Hypothalamus (tissue), 51 donors: ENCODE measurements around the gene PDIK1L.
"Not testable (repeated sequence)": the region's sequence is repeated elsewhere in the genome, so short reads cannot be mapped to it uniquely, and the experiment has no call there.

Experiments
- DNase-seq, 51 donors: peaks; one replicate each; lab custom pipeline; 2025; lab: John Stamatoyannopoulos, UW

PDIK1L gene

GRCh38 chr1:26084844-26085243, 26.8 kb upstream of the PDIK1L start:
- DNase-seq = no peak

DNA sequence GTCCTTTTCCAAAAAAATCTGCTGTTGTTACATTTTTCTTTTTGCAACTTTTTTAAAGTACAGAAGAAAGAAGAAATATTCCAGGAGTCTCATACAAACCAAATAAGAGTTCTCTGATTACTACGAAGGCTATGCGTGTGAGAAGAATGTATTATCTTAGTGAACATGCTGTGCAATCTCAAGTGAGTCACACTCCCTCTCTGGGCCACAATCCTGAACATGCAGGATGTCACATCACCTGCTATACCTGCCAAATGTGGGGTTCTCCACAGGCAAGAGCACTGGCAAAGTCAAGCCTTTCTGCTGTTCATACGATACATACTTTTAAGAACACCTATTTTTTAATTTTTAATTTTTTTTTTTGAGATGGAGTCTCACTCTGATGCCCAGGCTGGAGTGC, 22.5 kb upstream of the PDIK1L start:
- no peak for DNase-seq

DNA sequence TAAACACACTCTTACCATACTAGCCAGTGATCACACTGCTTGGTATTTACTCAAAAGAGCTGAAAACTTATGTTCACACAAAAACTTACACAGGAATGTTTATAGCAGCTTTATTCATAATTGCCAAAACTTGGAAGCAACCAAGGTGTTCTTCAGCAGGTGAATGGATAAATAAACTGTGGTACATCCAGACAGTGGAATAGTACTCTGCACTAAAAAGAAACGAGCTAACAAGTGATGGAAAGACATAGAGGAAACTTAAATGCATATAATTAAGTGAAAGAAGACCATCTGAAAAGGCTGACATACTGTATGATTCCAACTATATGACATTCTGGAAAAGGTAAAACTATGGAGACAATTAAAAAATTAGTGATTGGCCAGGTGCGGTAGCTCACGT, 20.7 kb upstream of the PDIK1L start:
- DNase-seq = no peak

DNA sequence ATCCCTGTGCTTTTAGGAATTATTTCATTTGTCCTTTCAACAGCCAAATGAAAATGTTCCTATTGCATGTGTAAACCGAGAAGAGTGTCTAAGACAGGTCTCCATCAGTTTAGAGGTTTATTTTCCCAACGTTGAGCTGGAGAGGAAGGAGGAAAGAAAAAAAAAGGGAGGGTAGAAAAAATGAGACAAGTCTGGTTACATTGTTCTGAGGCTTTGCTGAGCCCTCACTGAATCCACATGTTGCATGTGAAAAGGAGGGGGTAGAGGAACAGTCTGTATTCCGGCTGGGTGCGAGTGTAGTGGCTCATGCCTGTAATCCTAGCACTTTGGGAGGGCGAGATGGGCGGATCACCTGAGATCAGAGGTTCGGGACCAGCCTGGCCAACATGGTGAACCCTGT, 19.2 kb upstream of the PDIK1L start:
- no peak for DNase-seq

DNA sequence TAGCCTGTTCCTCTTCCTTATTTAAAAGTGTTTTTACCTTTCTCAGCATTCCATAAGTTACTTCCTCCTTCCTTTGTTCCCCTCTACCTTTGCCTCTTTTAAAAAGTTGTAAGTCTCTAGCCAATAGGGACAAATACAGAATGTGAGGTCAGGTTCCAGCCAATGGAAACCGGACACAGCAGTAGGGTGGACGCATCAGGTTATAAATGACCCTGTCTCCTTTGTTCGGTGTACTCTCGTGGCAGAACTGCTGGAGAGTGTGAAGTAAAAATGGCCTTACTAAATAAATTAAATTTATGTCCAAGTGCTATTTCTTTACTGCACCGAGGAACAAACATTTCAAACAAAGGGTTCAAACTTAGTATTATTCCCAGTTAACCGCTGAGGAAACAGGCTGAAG, 18.1 kb upstream of the PDIK1L start:
- not testable (repeated sequence) for DNase-seq

DNA sequence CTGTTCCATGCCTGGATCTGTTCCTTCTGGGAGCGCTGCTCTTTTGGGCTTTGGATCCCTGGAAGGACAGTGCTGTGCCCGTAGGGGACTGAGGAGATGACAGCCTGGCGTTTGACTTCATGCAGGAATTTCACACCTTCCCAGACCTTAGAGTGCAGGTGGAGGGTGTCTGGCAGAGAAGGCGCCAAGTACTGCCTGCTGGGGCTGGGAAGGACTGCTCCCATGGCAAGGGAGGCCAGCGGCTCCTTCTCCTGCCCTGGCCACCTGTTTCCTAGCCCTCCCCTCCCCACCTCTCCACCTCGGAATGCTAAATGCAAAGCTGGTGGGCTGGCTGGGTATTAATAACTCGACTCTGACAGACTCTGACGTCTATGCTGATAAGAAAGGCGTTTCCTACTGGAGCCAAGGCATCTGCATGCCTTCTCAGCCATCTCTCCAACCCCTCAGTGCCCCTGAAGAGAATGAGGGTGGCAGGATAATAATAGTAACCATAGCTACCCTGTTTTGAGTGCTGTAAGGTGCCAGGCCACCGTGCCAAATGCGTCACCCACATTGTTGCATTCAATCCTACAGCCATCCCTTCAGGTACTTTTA, 17.5 kb upstream of the PDIK1L start:
- DNase-seq = no peak

DNA sequence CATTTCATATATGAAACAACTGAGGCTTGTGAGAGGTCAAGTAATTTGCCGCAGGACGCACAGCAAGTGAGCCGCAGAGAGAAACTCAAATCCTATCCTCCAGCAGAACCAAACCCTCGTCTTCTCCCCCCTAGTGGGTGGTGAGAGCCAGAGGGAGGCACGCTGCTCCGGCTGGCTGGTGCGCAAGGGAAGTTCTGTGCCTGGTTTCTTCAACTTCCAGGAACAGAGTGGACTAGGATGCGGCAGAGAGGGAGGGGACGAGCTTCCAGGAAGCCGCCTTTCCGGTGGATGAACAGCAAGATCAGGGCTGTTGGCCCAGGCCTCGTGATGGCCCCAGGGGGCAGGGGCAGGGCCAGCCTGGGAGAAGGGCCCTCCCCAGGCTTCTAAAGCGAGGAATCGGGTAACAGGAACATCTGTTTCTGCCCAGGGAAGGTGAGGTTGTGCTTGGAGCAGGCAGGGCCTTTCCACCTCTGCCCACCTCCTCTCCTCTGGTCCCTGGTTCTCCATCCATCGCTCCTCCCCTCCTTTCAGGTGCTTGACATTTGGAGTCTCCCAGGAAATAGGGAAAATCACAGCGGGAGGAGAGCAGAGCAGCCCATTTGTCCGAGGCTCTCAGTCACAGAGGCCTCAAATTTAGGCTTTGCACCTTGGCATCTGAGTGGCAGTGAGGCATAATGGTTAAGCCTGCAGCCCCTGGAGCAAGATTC, 16.8 kb upstream of the PDIK1L start:
- DNase-seq = peak in 10 of 51 donors; percentile 1 to 18 (median 8)

- peak in 12 of 51 donors; percentile 9 to 58 (median 30) for DNase-seq
Measured at GRCh38 chr1:26096471-26096870, 15.2 kb upstream of the PDIK1L start.

DNA sequence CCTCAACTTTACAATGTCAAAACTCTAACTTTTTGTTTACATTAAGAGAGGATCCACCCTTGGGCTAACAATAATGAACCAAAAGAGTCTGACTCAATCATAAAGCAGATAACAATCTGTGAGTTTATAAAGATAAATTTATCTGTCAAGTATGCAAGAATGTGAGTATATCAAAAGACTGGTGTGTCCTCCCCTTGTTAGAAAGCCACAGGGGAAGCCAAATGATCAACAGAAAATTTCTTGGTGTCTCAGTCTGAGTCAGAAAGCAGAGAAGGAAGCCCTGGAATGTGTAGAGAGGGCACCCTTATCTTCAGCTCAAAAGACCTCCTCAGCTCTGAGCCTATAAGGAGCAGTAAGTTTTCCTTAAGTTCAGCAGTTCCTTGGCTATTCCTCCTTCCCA, 13.9 kb upstream of the PDIK1L start:
- no peak for DNase-seq

DNA sequence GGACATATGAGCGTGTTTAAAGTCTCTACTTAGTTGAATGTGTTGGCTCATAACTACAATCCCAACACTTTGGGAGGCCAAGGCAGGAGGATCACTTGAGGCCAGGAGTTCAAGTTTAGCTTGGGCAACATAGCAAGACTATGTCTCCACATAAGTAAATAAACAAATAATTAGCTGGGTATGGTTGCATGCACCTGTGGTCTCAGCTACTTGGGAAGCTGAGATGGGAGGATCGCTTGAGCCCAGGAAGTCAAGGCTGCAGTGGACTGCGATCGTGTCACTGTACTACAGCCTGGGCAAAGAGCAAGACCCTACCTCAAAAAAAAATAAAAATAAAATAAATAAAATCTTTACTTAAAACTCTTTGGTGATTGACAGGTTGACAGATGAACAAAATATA, 13.0 kb upstream of the PDIK1L start:
- no peak for DNase-seq

DNA sequence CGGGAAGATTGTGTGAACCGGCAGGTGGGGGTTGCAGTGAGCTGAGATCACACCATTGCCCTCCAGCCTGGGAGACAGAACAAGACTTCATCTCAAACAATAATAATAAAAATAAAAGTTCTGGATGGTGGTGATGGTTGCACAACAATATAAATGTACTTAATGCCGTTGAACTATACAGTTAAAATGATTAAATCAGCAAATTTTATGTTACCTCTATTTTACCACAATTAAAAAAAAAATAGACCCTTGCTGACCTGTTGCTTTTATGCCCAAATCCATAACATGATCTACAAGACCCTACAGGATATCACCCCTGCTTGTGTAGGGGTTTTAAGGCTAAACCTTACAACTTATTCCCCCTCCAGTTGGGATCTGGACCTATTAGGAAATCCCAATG, 11.8 kb upstream of the PDIK1L start:
- DNase-seq = no peak

DNA sequence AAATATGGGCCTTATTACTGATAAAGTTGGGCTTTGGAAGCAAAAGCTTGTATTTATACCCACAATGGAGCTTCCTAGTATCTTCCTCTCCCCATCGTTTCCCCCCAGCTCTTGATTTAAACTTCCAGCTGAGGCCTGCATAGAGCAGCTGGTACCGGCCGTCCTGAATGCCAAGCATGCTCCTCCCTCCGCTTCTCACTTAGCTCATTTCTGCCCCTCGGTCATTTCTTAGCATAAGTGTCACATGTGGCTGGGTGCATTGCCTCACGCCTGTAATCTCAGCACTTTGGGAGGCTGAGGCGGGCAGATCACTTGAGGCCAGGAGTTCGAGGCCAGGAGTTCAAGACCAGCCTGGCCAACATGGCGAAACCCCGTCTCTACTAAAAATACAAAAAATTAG, 11.4 kb upstream of the PDIK1L start:
- not testable (repeated sequence) for DNase-seq

GRCh38 chr1:26102119-26102518, 9.5 kb upstream of the PDIK1L start:
- DNase-seq = no peak

DNA sequence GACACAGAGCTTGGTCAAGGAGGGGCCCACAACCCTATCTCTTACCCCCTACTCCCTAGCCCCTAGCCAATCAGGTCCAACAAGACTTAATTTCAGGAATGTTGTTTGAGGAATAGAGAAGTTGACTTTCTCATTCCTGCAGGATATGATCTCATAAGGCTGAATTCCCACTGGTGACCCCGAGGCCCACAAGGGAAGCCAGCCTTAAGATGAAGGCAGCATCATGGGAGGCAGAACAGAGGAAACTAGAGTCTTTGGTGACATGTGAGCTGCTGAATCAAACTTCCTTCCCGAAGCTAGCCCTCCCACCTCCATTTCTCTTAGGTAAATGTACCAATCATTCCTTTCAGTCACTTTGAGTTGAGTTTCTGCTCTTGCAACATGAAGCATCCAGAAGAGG, 9.1 kb upstream of the PDIK1L start:
- no peak for DNase-seq

- DNase-seq = not testable (repeated sequence)
Measured at GRCh38 chr1:26105226-26105548, 6.4 kb upstream of the PDIK1L start.

DNA sequence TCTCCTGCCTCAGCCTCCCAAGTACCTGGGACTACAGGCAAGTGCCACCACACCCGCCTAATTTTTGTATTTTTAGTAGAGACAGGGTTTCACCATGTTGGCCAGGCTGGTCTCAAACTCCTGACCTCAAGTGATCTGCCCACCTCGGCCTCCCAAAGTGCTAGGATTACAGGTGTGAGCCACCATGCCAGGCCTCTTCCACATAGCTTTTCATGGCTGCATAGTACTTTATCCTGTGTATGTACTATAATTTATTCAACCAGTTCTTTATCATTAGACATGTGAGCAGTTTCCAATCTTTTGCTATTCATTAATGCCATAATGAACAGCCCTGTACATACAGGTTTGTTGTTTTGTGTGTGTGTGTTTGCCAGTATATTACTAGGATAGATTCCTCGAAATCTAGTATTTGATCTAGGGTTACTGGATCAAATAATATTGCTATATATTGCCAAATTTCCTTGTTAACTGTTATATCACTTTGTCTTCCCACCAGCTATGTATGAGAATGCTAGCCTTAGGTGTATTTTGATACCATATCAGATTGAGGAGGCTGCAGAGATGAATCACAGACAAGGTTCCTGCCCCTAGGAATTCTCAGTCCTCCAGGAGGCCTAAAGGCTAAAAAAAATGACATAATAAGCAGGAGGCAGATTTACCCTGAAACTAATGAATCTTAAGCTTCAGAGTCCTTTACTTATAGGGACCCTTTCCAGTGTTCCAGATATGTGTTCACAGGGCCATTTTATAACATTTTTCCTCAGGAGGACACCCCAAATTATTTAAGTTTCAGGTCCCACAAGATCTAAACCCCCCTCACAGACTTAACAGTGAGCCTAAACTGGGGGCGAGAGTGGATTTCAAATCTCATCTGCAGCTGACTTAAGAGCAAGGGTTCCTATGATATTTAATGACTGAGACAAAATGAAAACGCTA, 2.1 kb upstream of the PDIK1L start:
- DNase-seq = no peak

DNA sequence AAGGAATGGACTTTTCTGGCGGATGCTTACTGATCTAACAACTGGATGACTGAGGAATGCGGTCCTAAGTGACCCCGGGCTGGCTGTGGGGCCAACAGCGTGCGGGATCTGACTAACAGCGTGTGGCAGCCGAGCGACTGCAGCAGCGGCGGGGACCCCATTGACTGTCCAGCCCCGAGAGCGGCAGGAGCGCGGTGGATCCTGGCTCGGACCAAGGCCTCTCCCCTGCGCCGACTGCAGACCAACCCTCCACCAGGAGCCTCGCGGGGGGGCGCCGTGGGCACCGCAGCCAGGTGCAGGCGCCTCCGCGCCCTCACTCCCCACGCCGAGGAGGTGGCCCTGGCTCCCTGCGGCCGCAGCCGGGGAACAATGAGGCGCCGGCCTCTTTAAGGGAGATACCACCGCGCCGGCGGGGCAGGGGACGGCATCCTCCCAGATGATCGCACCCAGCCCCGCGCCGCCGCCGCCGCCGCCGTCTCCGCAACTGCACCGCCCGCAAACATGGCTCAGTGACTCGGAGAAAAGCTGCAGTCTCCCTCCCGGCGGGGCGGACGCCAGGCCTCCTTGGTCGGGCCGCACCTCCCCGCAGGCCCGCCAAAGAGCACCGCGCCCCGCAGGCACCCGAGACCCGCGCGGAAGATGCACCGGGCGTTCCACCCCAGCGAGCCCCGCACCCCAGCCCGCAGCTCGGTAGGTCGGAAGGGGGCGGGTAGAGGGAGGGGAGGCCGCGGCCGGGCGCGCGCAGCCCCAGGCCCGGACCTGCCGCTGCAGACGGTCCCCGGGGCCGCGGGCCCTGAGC, 694 bp upstream of the PDIK1L start:
- peak in 49 of 51 donors; percentile 26 to 90 (median 72) for DNase-seq

DNA sequence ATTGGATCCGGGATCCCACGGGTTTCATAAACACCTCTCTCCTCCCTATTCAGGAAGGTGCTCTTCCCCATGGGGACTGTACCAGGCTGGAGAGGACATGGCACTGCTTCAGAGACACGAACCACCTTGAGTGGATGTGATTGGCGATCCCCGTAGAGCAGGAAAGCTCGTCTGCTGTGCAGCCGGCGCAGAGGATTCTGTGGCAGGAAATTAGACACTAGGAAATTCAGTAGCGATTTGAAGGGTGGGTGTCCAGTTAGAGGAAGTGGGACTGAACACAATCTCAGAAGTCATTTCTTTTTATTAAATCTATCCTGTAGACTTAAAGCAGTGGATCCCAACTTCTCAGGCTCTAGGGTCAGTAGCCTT, 767 bp downstream of the PDIK1L start:
- no peak for DNase-seq

GRCh38 chr1:26114165-26114927, 2.7 kb downstream of the PDIK1L start:
- DNase-seq = no peak
